Measurements from ENCODE around the gene STX8.
"Not testable (repeated sequence)": the region's sequence is repeated elsewhere in the genome, so short reads cannot be mapped to it uniquely, and the experiment has no call there.

Gene STX8

DNA sequence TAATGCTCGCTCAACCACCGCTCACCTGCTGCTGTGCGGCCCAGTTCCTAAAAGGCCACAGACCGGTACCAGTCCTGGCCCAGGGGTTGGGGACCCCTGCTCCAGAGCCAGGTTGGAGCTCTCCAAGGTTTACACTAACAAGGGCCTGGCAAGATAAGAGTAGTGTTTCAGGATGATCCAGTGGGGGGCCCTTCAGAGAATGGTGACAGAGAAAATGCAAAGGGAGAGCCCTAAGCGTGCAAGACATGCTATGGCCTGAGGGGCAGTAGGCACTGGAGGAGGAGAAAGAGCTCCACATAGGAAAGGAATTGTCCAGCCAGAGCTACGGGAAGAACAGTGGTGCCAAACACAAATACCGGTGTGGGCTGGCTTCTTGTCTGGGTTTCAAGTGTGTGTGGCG is 233.4 kb downstream of the STX8 start:
- no peak for DNase-seq (ENCODE audit: low read depth)

DNA sequence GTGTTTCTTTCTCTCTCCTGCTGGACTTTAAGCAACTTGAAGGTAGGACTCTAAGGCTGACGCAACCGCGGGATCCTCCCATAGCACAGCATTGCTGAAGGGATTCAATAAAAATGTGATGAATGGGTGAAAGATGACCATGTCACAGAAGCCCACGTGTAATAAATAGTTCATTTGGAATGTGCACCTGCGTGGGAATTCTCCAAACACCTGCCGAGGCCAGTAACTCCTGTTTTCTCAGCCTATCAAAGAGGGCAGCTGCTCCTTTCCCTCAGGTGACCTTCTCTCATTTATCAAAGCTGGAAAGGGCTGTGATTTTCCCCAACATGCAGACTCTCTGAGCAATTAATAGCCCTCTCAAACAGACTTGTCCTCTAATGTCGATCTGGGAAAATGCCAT is 235.7 kb downstream of the STX8 start:
- DNase-seq (ENCODE audit: low read depth) = no peak

- not testable (repeated sequence) for DNase-seq (ENCODE audit: low read depth)
These were observed 236.1 kb downstream of the STX8 start for GRCh38 chr17:9339482-9339881.

DNA sequence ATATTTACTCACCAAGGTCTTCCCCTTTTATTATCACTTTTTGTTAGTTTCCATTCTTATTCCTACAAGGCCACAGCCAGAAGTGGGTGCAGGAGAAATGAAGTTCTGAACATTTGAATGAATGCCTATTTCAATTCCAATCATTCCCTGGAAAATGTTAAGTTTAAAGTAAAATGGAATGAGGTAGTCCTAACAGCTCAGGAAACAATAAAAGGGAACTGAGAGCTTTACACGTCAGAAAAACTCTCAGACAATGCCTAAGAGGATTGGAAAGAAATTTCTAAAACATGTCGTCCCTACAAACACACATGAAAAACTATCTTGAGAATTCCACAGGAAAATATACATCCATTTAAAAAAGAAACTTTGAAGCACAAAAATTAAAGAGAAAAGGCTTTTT is 238.8 kb downstream of the STX8 start:
- DNase-seq (ENCODE audit: low read depth) = no peak

DNA sequence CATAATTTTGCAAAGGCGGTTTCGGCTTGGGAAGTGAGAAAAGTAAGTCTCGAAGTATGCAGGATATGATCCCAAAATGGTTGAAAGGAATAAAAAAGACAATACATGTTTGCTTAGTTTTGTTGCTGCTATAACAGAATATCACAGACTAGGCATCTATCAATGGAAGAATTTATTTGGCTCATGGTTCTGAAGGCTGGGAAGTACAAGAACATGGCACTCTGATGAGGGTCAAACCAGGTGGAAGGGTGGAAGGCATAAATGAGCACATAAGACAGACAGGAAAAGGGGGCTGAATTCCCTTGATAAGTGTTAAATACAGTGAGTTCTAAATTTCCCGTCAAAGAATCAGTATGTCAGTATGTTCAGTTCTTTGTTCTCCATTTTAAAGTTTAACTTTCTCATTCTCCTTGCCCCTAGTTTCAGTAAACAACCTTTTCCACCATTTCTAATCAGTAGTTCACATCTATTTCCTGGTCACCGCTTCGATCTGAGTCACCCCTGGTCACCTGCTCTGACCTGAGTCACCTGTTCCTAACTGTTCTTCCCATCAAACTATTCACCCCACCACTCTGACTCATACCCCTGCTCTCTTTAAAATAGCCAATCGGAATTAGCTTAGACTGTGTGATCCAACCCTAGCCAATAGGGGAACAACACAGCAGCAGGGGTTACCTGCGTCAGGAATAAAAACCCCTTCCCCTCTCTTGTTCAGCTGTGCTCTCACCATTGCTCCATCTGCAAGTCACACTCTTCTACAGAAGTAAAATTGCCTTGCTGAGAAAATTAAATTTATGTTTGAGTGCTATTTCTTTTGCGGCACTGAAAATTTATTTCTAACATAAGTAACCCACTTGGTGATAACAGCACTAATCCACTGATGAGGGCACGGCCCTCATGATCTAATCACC is 240.8 kb downstream of the STX8 start:
- DNase-seq (ENCODE audit: low read depth) = no peak

- DNase-seq (ENCODE audit: low read depth) = no peak
These were observed 243.5 kb downstream of the STX8 start for GRCh38 chr17:9332132-9332494.

DNA sequence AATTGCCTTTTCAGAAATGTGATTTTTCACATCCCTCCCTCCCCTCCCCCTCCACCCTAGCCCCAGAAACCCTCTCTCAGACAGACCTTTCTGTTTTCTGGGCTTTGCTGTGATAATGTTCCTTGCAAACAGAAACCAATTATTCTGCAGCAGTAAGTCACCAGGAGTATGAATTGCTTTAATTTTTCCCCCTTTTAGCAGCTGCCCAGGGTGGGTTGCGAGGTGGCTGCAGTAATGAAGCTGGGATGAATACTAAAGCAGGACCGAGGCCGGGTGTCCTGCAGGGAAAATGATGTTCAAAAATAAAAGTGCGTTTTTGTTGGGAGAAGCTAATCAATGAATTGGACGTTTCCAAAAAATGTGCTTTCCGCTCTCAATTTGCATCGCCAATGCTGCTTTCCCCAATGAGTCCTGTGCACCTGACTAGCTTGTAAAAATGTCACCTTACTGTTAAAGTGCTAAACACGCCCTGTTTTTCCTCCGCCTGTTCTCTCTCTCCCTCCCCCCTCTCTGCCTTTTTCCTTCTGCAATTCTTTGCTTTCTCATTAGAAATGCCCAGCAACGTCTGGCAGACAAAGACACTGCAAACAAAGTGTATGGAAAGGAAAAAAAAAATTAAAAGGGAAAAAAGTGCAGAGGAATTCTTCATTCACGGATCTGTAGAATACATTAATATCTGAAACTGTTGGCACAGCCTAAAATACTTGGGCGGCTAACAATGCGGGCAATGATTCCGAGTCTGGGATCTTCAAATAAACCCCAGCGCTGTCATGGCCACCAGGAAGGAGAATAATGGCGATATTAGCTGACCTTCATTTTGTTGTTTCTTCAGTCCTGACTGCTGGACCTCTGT is 244.1 kb downstream of the STX8 start:
- DNase-seq (ENCODE audit: low read depth) = no peak

DNA sequence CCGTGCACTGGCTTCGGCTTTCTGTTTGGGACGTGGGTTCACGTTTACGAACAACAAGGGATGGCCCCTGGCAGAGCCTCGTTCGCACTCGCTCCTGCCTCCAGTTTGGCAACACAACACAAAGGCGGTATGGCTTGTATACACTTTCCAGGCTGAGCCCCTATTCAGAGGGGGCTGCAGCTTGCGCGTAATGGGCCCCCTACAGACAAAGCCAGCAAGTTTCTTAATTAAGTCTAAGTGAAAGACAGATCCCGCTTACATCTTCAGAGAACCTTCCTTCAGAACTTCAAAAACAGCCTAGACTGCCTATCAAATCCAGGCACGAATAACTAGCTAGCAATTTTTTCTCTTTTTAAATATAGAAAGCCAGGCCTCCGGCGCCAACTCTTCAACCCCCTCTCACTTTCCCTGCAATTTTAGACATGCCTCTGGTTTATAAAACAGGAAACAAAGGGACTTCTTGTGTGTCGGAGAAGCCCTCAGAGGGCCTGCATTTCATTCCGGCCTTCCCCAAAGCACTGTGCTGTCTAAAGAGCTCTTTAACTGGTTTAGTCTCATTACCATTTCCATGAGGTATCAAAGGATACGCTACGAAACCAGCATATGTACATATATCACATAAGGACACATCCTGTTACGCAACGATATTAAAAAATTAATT is 244.9 kb downstream of the STX8 start:
- DNase-seq (ENCODE audit: low read depth) = no peak

GRCh38 chr17:9330141-9330540 is 245.5 kb downstream of the STX8 start:
- no peak for DNase-seq (ENCODE audit: low read depth)

DNA sequence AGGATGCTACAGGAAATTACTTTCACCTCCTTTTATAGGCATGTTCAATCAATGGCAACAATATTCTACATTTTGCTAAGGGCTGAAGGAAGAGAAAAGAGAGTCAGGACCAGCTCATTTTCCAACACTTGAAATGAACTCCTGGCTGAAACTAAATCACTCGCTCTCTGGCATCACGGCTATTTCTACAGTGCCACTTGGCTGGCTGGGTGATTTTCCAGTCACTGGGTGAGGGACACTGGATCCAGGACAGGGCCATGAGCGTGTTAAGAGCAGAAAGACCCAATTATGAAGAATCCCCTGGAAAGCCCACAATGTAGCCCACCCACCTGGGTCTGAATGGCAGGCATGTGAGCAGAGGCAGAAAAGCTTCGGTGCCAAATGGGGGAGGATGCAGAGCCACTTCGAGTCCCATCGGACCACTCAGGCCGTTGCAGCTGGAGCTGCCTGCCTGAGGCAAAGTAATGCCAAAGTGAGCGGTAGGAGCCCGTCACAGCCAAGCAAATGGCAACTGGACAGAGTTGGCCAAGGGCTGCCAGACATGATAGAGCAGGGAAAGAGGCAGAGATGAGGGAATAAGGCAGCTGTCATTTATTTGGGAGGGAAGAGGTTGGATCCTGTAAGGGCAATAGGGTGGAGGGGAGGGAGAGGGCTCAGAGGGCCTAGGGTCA is 246.2 kb downstream of the STX8 start:
- no peak for DNase-seq (ENCODE audit: low read depth)

GRCh38 chr17:9324864-9325263 is 250.8 kb downstream of the STX8 start:
- DNase-seq (ENCODE audit: low read depth) = no peak

- DNase-seq (ENCODE audit: low read depth) = no peak
These were observed 253.3 kb downstream of the STX8 start for GRCh38 chr17:9322326-9322725.

GRCh38 chr17:9321890-9322289 is 253.7 kb downstream of the STX8 start:
- DNase-seq (ENCODE audit: low read depth) = no peak

DNA sequence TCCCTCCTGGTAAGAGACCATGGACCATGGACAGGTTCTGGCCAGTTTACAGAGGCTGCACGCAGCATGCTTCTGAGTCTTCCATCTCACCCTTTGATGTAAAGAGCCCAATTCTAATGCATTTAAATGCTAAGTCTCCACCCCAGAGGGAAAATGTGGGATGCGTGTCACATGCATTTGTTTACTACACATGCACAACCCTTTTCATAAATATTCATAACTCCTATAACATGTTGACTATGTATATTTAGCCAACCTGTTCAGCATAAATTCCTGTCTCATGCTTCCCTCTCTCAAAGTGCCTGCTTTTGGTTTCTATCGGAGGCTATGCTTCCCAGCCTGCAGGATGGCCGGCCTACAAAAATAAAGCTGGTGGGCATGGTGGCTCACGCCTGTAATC is 260.3 kb downstream of the STX8 start:
- no peak for DNase-seq (ENCODE audit: low read depth)

DNA sequence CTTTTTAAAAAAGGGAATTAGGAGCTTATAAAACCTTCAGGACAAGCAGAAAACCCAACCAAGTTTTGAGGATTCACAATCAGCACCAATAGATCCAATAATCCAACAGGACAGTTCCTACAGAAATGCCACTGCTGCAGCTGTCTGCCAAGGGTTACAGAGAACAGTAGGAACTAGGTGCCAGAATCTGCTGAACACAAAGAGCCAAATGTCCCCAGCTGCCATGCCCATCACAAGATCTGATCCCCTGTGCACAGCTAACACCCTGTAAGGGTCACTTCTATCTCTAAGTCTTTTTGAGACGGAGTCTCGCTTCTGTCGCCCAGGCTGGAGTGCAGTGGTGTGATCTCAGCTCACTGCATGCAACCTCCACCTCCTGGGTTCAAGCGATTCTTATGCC is 262.3 kb downstream of the STX8 start:
- DNase-seq (ENCODE audit: low read depth) = no peak

DNA sequence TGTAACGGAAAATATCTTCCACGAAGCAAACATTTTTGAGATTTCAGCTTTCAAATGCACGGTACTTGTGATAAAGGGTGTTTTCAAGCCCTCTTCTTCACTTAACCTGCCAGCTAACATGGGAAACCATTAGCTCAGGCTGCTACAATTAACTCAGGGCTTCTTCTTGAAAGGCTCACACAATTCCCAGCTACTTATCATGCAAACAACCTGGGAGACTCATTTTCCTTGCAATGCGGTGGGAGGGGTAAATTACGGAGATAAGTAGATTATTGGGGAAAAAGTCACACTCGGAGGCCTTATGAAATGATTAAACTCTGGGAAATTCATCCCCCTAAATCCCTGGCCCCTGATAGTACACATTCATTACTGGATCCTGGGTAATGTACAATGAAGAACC is 266.4 kb downstream of the STX8 start:
- no peak for DNase-seq (ENCODE audit: low read depth)

- no peak for DNase-seq (ENCODE audit: low read depth)
These were observed 267.6 kb downstream of the STX8 start for GRCh38 chr17:9308069-9308468.

DNA sequence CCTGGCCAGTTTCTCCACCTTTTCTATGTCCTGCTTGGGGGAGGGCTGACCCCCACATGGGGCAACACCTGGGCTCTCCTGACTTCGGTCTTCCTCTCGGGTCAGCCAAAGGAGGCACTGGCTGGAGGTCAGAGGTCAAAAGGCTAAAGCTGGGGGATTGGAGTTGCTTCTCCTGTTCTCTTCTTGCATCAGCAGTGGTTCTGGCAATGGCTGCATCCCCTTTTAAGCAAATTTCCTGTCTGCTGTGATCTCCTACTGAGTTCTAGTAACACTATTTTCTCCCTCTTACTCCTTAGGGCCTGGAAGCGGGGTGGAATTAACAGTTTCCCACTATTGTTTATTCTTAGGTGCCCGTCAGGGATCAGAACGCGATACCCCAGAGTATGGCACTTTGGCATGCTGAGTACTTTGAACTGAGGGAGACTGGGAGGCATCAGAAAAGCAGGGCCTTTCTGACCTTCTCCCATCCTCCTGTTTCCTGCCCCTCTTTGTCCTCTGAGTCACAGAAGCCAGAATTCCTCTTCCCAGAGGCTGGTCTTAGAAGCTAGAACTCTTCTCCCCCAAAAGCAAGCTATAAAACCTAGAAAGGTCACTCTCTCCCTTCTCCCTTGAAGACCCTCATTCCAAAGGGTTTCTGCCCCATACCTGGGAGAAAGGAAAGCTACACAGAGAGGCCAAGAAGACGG is 268.2 kb downstream of the STX8 start:
- no peak for DNase-seq (ENCODE audit: low read depth)

DNA sequence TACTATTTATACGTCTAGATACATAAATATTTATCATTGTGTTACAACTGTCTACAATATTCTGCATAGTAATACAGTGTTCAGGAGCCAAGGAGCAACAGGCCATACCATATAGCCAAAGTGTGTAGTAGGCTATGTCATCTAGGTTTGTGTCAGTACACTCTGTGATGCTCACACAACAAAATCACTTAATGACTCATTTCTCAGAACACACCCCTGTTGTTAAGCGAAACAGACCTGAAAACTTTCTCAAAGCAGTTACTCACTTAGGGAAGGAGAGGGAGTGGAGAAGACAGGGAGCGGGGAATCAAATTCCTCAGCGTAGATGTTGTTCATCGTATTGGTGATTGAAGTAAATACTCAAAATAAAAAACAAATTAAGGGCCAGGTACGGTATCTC is 269.5 kb downstream of the STX8 start:
- no peak for DNase-seq (ENCODE audit: low read depth)

DNA sequence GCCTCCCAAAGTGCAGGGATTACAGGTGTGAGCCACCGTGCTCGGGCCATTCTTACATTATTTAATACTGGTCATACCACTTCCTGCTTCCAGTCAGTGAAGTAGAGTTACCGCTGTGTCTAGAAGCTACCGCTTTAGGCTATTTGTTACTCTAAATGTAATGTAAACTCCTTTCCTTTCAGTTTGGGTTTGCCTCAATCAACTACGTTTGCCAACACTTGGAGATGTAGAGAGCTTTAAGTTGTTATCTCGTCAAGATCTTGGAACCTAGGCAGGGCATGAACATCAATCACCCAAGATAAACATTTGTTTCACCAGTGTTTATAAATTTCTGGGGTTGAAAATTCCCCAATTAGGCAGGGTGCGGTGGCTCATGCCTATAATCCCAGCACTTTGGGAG is 275.9 kb downstream of the STX8 start:
- DNase-seq (ENCODE audit: low read depth) = no peak

- no peak for DNase-seq (ENCODE audit: low read depth)
These were observed 276.8 kb downstream of the STX8 start for GRCh38 chr17:9298776-9299295.

Measured in HS-27A (cell line).